ENCODE results near the gene DNAAF5. TPM values are rescaled to one million over a fixed set of nuclear protein-coding genes. Genes with fewer than 3 reads are reported as not detected.

Gene DNAAF5
- total and polyA plus RNA-seq, 2 of the 13 experiments (the other 11 are each of a cell fraction or from before 2014, with no cell fraction given): 11.9 to 21.5 TPM

GRCh38 chr7:726084-726853 is at the start of gene DNAAF5 (continued):
- no peak for TF ChIP-seq ZBTB43 (CRISPR knock-in tag; conservative IDR thresholded peaks at IDR 0.05)
- peak; percentile 41; the same call in 1 of the 2 replicates for TF ChIP-seq ISL2 (CRISPR knock-in tag; IDR thresholded peaks at IDR 0.05)
- TF ChIP-seq ZZZ3 (CRISPR knock-in tag; IDR thresholded peaks at IDR 0.05; ENCODE audit: borderline replicate concordance): peak; percentile 89; the same call in 1 of the 2 replicates
- TF ChIP-seq NFE2L2 (IDR thresholded peaks at IDR 0.05; ENCODE audit: low read length): no peak
- TF ChIP-seq ARNT2 (CRISPR knock-in tag; IDR thresholded peaks at IDR 0.05; ENCODE audit: low read depth): peak; percentile 27; the same call in 1 of the 2 replicates
- TF ChIP-seq ZNF382 (CRISPR knock-in tag; IDR thresholded peaks at IDR 0.05; ENCODE audit: borderline replicate concordance): no peak
- no peak for TF ChIP-seq ZNF18 (CRISPR knock-in tag; IDR thresholded peaks at IDR 0.05; ENCODE audit: insufficient replicate concordance)
- TF ChIP-seq KDM2A (CRISPR knock-in tag; IDR thresholded peaks at IDR 0.05; ENCODE audit: borderline replicate concordance, low read depth): peak; percentile 89
- TF ChIP-seq ZNF83 (CRISPR knock-in tag; IDR thresholded peaks at IDR 0.05; ENCODE audit: borderline replicate concordance): no peak
- TF ChIP-seq HNRNPLL (IDR thresholded peaks at IDR 0.05; ENCODE audit: low read depth, low read length, poor library complexity, severe bottlenecking): peak; percentile 93
- peak; percentile 79; the same call in 1 of the 2 replicates for TF ChIP-seq REPIN1 (CRISPR knock-in tag; IDR thresholded peaks at IDR 0.05; ENCODE audit: borderline replicate concordance, low read depth)
- TF ChIP-seq ZFYVE20 (CRISPR knock-in tag; IDR thresholded peaks at IDR 0.05; ENCODE audit: borderline replicate concordance, low read depth): no peak
- peak; percentile 38; the same call in 1 of the 2 replicates for TF ChIP-seq ZBTB33 (CRISPR knock-in tag; IDR thresholded peaks at IDR 0.05)
- TF ChIP-seq ZNF737 (CRISPR knock-in tag; IDR thresholded peaks at IDR 0.05; ENCODE audit: borderline replicate concordance): no peak
- no peak for TF ChIP-seq ZNF367 (CRISPR knock-in tag; IDR thresholded peaks at IDR 0.05; ENCODE audit: borderline replicate concordance)
- TF ChIP-seq ZNF589 (CRISPR knock-in tag; conservative IDR thresholded peaks at IDR 0.05): 0 out of 2 replicates have a peak, but pooled peaks have one; percentile 79
- peak; percentile 49; the same call in 1 of the 2 replicates for TF ChIP-seq GLI4 (CRISPR knock-in tag; IDR thresholded peaks at IDR 0.05; ENCODE audit: borderline replicate concordance)
- TF ChIP-seq EZH2 (conservative IDR thresholded peaks at IDR 0.05; ENCODE audit: low read depth, low read length): no peak

All from HepG2 (cell line).